GM13977 (cell line): ENCODE measurements around the gene ZNF614.
A peak's percentile ranks its signal among the peaks of the same experiment; 100 is the strongest.

ENCODE experiments used
- DNase-seq: peaks from one replicate; pipeline ENCODE4 v3.0.0; 2012; ENCODE audit warnings: low spot score
- in situ Hi-C: fragments of 300-500 bp; cut with MboI; formaldehyde crosslinking; loops from one replicate; pipeline ENCODE4 v1.12.0; 2022; ENCODE audit warnings: low sequenced_read_pairs, low pct_unique_long_range_greater_than_20kb, mixed read lengths, inconsistent platforms; ENCODE audit not compliant: unreplicated experiment
- TF ChIP-seq, protein P1 (sequence below): IDR thresholded peaks from 2 replicates; pipeline ENCODE4 v1.5.1; 2012; ENCODE audit warnings: mild to moderate bottlenecking, control low read depth; ENCODE audit not compliant: insufficient read depth; ENCODE audit errors: extremely low read depth, missing control alignments

The ZNF614 gene

DNA sequence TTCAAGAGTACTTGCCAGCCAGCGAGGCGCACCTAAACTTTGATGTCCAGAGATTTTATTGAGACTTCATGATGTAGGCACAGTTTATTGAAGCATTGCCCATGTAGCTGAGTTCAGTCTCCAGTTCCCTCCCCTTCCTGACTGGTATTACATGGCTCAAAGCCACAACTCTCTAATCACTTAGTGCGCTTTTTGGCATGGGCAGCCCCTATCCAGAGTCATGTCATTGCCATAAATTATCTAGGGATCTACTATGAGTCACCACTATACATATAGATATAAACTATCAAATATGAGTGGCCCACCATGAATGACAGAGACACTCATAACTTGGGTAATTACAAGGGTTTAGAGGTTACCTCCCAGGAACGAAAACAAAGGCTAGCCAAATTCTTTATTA lies 7.7 kb downstream of the ZNF614 start:
- in situ Hi-C loops, result no loop called here
- TF ChIP-seq, protein P1, sequence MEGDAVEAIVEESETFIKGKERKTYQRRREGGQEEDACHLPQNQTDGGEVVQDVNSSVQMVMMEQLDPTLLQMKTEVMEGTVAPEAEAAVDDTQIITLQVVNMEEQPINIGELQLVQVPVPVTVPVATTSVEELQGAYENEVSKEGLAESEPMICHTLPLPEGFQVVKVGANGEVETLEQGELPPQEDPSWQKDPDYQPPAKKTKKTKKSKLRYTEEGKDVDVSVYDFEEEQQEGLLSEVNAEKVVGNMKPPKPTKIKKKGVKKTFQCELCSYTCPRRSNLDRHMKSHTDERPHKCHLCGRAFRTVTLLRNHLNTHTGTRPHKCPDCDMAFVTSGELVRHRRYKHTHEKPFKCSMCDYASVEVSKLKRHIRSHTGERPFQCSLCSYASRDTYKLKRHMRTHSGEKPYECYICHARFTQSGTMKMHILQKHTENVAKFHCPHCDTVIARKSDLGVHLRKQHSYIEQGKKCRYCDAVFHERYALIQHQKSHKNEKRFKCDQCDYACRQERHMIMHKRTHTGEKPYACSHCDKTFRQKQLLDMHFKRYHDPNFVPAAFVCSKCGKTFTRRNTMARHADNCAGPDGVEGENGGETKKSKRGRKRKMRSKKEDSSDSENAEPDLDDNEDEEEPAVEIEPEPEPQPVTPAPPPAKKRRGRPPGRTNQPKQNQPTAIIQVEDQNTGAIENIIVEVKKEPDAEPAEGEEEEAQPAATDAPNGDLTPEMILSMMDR, result no peak

DNA sequence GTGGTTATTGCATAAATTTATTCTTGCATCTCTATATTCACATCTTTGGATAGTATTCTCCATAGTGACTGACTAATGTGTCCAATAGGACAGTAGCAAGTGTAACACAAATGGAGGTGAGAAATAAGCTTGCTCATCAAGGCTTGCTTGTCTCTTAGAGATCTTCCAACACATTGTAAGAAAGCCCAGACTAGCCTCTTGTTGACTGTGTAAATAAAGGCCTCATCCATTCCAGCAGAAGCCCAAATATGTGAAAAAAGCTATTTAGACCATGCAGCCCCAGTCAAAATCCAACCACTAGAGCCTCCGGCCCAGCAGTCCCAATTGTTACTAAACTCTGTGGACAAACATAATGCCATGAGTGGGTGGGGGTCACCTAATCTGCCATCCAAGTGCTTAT lies 17.5 kb downstream of the ZNF614 start:
- no peak for DNase-seq
- TF ChIP-seq, protein P1, result no peak
- in situ Hi-C loops, result no loop called here

More for the DNA sequence above, 7.7 kb downstream of the ZNF614 start:
- no peak for DNase-seq

DNA sequence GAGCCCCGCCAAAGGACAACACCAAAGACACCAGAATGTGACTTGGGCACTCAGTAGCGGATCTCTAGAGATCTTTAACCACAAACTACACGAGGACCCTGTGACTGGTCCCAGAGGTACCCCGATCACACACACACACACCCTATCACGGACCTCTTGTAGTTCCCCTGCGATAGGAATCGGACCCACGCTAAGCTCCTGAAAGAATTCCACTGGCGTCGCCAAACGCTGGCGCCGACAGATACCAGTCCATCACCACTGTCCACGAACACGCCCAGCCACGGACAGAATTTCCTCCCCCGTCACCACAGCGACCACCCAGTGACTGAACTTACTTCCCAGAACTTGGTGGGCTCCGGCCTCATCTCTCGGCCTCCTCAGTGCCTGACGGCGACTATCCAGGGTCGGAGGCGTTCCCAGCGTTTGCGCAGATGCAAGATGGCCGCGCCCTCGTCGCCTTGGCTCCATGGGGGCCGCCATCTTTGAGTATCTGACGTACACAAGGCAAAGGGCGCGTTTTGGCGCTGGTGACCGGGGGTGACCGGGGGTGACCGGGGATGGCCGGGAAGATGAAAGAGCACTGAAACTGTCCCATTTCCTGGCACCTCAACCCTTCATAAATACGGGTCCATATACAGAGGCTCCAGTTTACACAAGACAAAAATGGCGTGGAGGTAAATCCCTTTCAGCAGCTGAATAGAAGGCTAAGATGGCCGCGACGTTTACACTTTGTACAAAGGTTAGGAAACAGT lies 20.2 kb downstream of the ZNF614 start, which contains the start of gene ZNF615:
Gene ZNF615 (minus strand): TSS at position 406 of the 752 bp plus-strand sequence. CDS start 4,500 bp downstream, outside the sequence.
- TF ChIP-seq, protein P1, result no peak
- in situ Hi-C loops, result no loop called here
- DNase-seq, result peak; percentile 81

DNA sequence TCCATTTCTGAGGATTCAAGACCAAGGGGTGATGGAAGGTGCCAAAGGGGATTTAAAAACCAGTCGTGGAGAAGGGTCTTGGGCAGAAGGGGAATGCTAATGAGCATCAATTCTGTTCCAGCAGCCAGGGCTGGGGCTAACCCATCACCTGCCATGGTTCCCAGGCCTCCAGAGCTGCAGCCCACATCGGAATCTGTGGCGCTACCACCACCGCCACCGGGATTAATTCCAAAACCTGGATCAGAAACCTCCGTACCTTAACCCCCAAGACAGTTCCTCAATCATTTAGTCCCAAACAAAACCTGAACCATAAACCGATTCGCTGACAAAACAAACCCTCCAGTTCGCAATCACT lies 20.8 kb downstream of the ZNF614 start:
- in situ Hi-C loops, result no loop called here
- TF ChIP-seq, protein P1, result no peak
- DNase-seq, result no peak

DNA sequence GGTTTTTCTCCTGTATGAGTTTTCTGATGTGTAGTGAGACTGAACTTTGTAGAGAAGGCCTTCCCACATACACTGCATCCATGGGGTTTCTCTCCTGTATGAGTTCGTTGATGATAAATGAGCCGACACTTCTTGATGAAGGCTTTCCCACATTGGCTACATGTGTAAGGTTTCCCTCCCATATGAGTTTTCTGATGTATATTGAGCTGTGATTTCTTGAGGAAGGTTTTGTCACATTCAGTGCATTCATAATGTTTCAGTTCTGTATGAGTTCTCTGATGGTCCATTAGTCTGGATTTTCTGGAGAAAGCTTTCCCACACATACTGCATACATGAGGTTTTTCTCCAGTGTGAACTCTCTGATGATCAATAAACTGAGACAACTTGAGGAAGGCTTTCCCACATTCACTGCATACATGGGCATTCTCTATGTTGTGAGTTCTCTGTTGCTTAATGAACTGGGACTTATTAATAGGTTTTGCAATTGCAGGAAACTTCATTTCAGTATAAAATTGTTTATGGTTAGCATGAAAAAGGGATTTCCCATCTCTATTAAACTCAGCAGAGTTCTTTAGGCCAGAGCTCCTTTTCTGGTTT lies 34.0 kb downstream of the ZNF614 start:
- TF ChIP-seq, protein P1, result no peak
- in situ Hi-C loops, result no loop called here
- DNase-seq, result no peak

DNA sequence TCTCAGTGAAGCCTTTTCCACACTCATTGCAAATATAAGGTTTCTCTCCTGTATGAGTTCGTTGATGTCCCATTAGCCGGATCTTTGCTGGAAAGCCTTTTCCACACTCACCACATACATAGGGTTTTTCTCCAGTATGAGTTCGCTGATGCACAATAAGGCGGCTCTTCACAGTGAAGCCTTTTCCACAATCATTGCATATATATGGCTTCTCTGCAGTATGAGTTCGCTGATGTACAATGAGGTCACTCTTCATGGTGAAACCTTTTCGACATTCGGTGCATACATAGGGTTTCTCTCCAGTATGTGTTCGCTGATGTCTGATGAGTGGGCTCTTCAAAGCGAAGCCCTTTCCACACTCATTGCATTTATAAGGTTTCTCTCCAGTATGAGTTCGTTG lies 34.8 kb downstream of the ZNF614 start:
- in situ Hi-C loops, result no loop called here
- no peak for DNase-seq
- TF ChIP-seq, protein P1, result no peak
